Measurements from ENCODE around the gene ASB15.

ASB15 gene

GRCh38 chr7:123598657-123599056, 3.0 kb upstream of the ASB15 start:
- no peak for DNase-seq
- Histone ChIP-seq H3K36me3 (replicated peaks) (no peaks in the 10 kb centered on the region), H3K4me3 (ENCODE audit: low read depth, low read length) (no peak overlapping the region), H3K27ac (no peak overlapping the region), H3K27me3 (replicated peaks) (no peaks in the 10 kb centered on the region)
- in situ Hi-C loops (cut with HindIII; ENCODE audit: low pct_ligation_motif_present, low sequenced_read_pairs) = no loop called here
- TF ChIP-seq CTCF (IDR thresholded peaks at IDR 0.05; ENCODE audit: low read depth, low read length, missing control alignments) = no peak

GRCh38 chr7:123599766-123600165, 1.9 kb upstream of the ASB15 start:
- Histone ChIP-seq H3K36me3 (replicated peaks) (no peaks in the 10 kb centered on the region), H3K27ac (no peak overlapping the region), H3K4me3 (ENCODE audit: low read depth, low read length) (no peak overlapping the region), H3K27me3 (replicated peaks) (no peaks in the 10 kb centered on the region)
- in situ Hi-C loops (cut with HindIII; ENCODE audit: low pct_ligation_motif_present, low sequenced_read_pairs) = no loop called here
- TF ChIP-seq CTCF (IDR thresholded peaks at IDR 0.05; ENCODE audit: low read depth, low read length, missing control alignments) = no peak
- no peak for DNase-seq

GRCh38 chr7:123600876-123601275, 745 bp upstream of the ASB15 start:
- no peaks in the 10 kb centered on the region for H3K27me3 ChIP-seq (replicated peaks)
- DNase-seq = no peak
- in situ Hi-C loops (cut with HindIII; ENCODE audit: low pct_ligation_motif_present, low sequenced_read_pairs) = no loop called here
- no peak for TF ChIP-seq CTCF (IDR thresholded peaks at IDR 0.05; ENCODE audit: low read depth, low read length, missing control alignments)
- H3K36me3 ChIP-seq (replicated peaks) = no peaks in the 10 kb centered on the region
- no peak overlapping the region for H3K4me3 ChIP-seq (ENCODE audit: low read depth, low read length)
- H3K27ac ChIP-seq = no peak overlapping the region

- no peak for DNase-seq
- no peak for TF ChIP-seq CTCF (IDR thresholded peaks at IDR 0.05; ENCODE audit: low read depth, low read length, missing control alignments)
These were observed 1.0 kb downstream of the ASB15 start for GRCh38 chr7:123602648-123603047.

GRCh38 chr7:123604739-123605138, 3.1 kb downstream of the ASB15 start:
- H3K27me3 ChIP-seq (replicated peaks) = no peaks in the 10 kb centered on the region
- no peak overlapping the region for H3K4me3 ChIP-seq (ENCODE audit: low read depth, low read length)
- no peak for TF ChIP-seq CTCF (IDR thresholded peaks at IDR 0.05; ENCODE audit: low read depth, low read length, missing control alignments)
- no peaks in the 10 kb centered on the region for H3K36me3 ChIP-seq (replicated peaks)
- no peak for DNase-seq
- H3K27ac ChIP-seq = no peak overlapping the region
- in situ Hi-C loops (cut with HindIII; ENCODE audit: low pct_ligation_motif_present, low sequenced_read_pairs) = no loop called here

More at GRCh38 chr7:123602648-123603047, 1.0 kb downstream of the ASB15 start:
- Histone ChIP-seq H3K36me3 (replicated peaks) (no peaks in the 10 kb centered on the region), H3K27ac (no peak overlapping the region), H3K4me3 (ENCODE audit: low read depth, low read length) (no peak overlapping the region), H3K27me3 (replicated peaks) (no peaks in the 10 kb centered on the region)
- in situ Hi-C loops (cut with HindIII; ENCODE audit: low pct_ligation_motif_present, low sequenced_read_pairs) = no loop called here

GRCh38 chr7:123607423-123607975, 5.9 kb downstream of the ASB15 start:
- no peak overlapping the region for H3K4me3 ChIP-seq (ENCODE audit: low read depth, low read length)
- in situ Hi-C loops (cut with HindIII; ENCODE audit: low pct_ligation_motif_present, low sequenced_read_pairs) = no loop called here
- no peak for TF ChIP-seq CTCF (IDR thresholded peaks at IDR 0.05; ENCODE audit: low read depth, low read length, missing control alignments)
- H3K27ac ChIP-seq = no peak overlapping the region
- no peak for DNase-seq
- no peaks in the 10 kb centered on the region for H3K27me3 ChIP-seq (replicated peaks)
- H3K36me3 ChIP-seq (replicated peaks) = no peaks in the 10 kb centered on the region
